Ishikawa (cell line): ENCODE measurements around the gene MPL.

Experiments used
- CEBPB ChIP-seq: IDR thresholded peaks from 2 replicates; pipeline ENCODE4 v1.6.1; 2012
- CREB1 ChIP-seq: IDR thresholded peaks from 2 replicates; pipeline ENCODE4 v1.6.1; 2012; ENCODE audit warnings: low read depth
- EGR1 ChIP-seq: IDR thresholded peaks from 2 replicates; pipeline ENCODE4 v1.6.1; 2012
- EP300 ChIP-seq: IDR thresholded peaks from 2 replicates; pipeline ENCODE4 v1.6.1; 2012; ENCODE audit warnings: borderline replicate concordance
- FOXM1 ChIP-seq: IDR thresholded peaks from 2 replicates; pipeline ENCODE4 v1.6.1; 2012; ENCODE audit warnings: low read depth, borderline replicate concordance
- NFIC ChIP-seq: IDR thresholded peaks from 2 replicates; pipeline ENCODE4 v1.6.1; 2012
- RAD21 ChIP-seq: IDR thresholded peaks from 2 replicates; pipeline ENCODE4 v1.6.1; 2012; ENCODE audit warnings: low read depth
- TAF1 ChIP-seq: IDR thresholded peaks from 2 replicates; pipeline ENCODE4 v1.6.1; 2012; ENCODE audit warnings: low read depth, mild to moderate bottlenecking
- TCF12 ChIP-seq: IDR thresholded peaks from 2 replicates; pipeline ENCODE4 v1.6.1; 2012; ENCODE audit warnings: low read depth
- TEAD4 ChIP-seq: IDR thresholded peaks from 2 replicates; pipeline ENCODE4 v1.6.1; 2012
- YY1 ChIP-seq: IDR thresholded peaks from 2 replicates; pipeline ENCODE4 v1.6.1; 2012; ENCODE audit warnings: low read depth
- ZBTB7A ChIP-seq: IDR thresholded peaks from 2 replicates; pipeline ENCODE4 v1.6.1; 2012; ENCODE audit warnings: low read depth
- TF ChIP-seq, protein P1 (sequence below): IDR thresholded peaks from 2 replicates; pipeline ENCODE4 v1.6.1; 2012
- TF ChIP-seq, protein P2 (sequence below): IDR thresholded peaks from 2 replicates; pipeline ENCODE4 v1.6.1; 2012; ENCODE audit warnings: low read depth, mild to moderate bottlenecking
- TF ChIP-seq, protein P3 (sequence below): IDR thresholded peaks from 2 replicates; pipeline ENCODE4 v1.6.1; 2012

MPL gene

DNA sequence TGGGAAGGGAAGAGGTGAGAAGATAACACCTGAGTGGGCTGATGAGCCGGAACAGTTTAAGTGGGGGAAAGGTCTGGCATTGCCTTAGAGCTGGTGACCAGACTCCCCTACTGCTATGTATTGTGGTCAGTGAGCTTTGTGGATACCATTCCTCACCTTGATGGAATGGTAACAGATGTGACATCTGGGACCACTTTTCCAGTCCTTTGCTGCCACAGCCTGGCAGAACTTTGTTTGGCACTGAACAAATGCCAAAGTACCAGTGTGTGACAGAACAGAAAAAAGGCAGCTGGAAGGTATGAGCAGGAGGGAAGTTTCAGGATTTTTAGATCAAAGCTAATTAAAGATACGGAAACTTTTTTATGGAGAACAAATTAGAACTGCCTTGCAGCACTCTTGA lies 45.8 kb downstream of the MPL start:
- no peak for TF ChIP-seq TEAD4
- TF ChIP-seq RAD21: peak; percentile 21; the same call in 1 of the 2 replicates
- TF ChIP-seq, protein P1, sequence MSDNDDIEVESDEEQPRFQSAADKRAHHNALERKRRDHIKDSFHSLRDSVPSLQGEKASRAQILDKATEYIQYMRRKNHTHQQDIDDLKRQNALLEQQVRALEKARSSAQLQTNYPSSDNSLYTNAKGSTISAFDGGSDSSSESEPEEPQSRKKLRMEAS: no peak
- no peak for TF ChIP-seq CEBPB
- no peak for TF ChIP-seq FOXM1

DNA sequence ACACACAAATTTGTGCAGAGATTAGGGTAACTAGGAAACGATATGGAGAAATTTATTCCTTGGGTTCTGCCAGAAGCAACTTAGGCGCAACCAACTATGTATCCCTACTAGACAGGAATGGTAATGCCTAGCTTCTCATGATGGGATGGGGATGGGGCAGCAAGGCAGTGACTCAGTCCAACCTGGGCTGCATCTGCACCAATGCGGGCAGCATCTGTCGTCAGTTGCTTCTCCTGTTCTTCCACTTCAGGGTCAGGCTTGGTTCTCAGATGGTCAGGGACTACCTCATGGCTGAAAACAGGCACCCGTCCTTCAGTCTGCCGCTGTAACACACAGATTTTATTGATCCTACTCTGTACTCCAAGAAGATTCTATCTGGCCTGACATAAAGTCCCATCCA lies 49.1 kb downstream of the MPL start:
- no peak for TF ChIP-seq CREB1
- TF ChIP-seq TAF1: no peak
- TF ChIP-seq, protein P1: no peak
- no peak for TF ChIP-seq EP300
- TF ChIP-seq ZBTB7A: no peak
- no peak for TF ChIP-seq CEBPB
- TF ChIP-seq TCF12: no peak

DNA sequence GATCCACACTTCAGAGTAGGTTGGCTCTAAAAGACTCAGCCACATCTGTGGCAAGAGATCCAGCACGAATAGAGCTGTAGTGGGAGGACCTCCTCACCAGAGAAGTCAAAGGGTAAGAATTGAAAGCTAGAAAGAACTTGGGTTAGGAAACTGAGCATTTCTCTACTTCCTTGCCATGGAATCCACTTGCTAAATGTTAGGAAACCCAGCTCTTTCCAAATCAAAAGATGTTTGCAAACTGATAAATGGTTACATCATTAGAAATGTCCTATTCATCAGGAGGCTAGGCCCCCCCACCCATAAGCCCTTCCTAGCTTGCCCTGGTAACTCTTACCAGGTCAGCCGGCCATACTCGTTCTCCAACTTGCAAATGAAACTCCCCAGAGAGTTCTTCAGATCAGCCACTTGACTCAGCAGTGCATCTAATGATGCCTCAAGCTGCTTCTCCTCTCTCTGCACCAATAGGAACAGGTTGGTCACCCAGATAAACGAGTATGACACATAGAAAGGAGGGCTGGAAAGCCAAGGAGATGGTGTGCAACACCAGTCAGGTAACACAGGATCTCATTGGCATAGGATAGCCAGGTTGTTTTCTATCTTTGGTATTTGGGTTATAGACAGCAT lies 50.5 kb downstream of the MPL start:
- TF ChIP-seq NFIC: no peak
- no peak for TF ChIP-seq YY1
- TF ChIP-seq TCF12: no peak
- TF ChIP-seq EGR1: no peak
- no peak for TF ChIP-seq RAD21
- TF ChIP-seq, protein P2, sequence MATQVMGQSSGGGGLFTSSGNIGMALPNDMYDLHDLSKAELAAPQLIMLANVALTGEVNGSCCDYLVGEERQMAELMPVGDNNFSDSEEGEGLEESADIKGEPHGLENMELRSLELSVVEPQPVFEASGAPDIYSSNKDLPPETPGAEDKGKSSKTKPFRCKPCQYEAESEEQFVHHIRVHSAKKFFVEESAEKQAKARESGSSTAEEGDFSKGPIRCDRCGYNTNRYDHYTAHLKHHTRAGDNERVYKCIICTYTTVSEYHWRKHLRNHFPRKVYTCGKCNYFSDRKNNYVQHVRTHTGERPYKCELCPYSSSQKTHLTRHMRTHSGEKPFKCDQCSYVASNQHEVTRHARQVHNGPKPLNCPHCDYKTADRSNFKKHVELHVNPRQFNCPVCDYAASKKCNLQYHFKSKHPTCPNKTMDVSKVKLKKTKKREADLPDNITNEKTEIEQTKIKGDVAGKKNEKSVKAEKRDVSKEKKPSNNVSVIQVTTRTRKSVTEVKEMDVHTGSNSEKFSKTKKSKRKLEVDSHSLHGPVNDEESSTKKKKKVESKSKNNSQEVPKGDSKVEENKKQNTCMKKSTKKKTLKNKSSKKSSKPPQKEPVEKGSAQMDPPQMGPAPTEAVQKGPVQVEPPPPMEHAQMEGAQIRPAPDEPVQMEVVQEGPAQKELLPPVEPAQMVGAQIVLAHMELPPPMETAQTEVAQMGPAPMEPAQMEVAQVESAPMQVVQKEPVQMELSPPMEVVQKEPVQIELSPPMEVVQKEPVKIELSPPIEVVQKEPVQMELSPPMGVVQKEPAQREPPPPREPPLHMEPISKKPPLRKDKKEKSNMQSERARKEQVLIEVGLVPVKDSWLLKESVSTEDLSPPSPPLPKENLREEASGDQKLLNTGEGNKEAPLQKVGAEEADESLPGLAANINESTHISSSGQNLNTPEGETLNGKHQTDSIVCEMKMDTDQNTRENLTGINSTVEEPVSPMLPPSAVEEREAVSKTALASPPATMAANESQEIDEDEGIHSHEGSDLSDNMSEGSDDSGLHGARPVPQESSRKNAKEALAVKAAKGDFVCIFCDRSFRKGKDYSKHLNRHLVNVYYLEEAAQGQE: no peak
- TF ChIP-seq, protein P3, sequence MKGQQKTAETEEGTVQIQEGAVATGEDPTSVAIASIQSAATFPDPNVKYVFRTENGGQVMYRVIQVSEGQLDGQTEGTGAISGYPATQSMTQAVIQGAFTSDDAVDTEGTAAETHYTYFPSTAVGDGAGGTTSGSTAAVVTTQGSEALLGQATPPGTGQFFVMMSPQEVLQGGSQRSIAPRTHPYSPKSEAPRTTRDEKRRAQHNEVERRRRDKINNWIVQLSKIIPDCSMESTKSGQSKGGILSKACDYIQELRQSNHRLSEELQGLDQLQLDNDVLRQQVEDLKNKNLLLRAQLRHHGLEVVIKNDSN: no peak
- no peak for TF ChIP-seq ZBTB7A

DNA sequence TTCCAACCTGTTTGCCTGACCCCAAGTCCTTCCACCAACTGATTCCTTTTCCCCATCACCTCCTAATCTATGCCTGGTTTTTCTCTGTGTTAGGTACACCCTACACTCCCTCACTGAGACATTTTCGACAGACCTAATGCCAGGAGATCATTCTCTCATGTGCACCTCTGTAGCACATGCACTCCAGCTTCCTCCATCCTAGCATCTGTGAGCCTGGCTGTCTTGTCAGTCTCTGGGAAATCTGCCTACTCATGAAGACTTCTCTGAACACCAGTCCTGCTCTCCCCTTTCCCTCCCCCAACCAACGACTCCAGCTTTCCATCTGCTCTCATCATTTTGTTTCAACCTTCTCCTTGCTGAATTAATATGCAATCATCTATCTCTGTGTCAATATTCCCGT lies 51.0 kb downstream of the MPL start:
- TF ChIP-seq RAD21 (no peak), CREB1 (no peak), CEBPB (no peak), ZBTB7A (no peak), TCF12 (no peak), YY1 (no peak), EGR1 (no peak), FOXM1 (no peak), TAF1 (no peak), NFIC (no peak), EP300 (no peak), TEAD4 (no peak)
- TF ChIP-seq, protein P3: no peak
- TF ChIP-seq, protein P2: no peak
- TF ChIP-seq, protein P1: no peak

DNA sequence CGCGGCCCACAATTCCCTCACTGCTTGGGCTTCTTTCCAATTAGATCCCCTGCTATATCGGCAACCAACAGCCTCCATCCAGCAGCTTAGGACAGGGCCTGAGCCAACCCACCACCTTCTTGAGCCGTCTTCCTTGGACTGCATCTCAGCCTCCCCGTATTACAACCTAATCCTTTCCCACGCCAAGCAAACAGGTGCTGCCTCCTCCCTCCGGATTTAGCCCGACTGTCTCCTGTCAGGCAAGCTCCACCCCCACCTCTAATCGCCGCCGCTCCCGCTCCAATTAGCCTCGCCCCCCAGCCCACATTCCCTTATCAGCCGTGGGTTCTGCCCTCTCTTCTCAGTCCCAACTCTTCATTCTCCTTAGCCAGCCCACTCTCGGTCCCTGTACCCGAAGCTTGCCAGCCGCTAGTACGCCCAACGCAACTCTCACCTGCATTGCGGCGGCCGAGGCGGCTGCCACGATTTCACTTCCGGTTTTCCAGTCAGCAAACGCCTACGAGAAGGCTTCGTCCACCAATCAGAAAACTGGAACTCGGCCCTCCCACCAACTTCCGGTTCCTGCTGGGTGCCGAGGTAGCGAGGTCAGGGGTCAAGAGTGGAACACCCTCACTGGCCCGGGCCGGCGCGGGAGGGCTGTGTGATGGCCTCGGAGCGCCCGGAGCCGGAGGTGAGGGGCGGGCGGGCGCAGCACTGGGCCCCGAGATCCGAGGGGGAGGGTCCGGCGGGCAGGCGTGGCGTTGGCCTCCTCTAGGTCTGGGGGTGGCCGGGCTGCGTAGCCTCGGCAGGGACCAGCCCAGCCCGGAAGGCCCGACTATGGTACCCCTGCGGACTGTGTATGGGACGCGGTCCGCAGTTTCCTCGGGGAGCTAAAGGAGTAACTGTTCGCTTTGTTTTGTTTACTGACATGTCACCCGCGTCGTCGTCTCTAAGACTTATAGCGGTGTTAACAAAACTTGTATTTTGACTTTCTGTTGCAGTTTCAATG lies 52.0 kb downstream of the MPL start, which contains the start of the genes MED8 and SZT2:
Gene MED8, minus strand, starts transcription at position 475 of the 988 bp plus-strand sequence. Its CDS starts 36 bp downstream, at position 439.
Gene SZT2, plus strand, starts transcription at position 574 of the 988 bp plus-strand sequence. Its CDS starts 70 bp downstream, at position 644.
- no peak for TF ChIP-seq RAD21
- TF ChIP-seq EGR1: peak; percentile 86
- no peak for TF ChIP-seq CEBPB
- TF ChIP-seq NFIC: 0 out of 2 replicates have a peak, but pooled peaks have one; percentile 26
- TF ChIP-seq TCF12: peak; percentile 51; the same call in 1 of the 2 replicates
- TF ChIP-seq, protein P1: peak; percentile 80
- peak; percentile 49 for TF ChIP-seq YY1
- TF ChIP-seq, protein P3: 0 out of 2 replicates have a peak, but pooled peaks have one; percentile 14
- TF ChIP-seq, protein P2: no peak
- TF ChIP-seq TEAD4: no peak
- peak; percentile 67; the same call in 1 of the 2 replicates for TF ChIP-seq CREB1
- 0 out of 2 replicates have a peak, but pooled peaks have one; percentile 35 for TF ChIP-seq ZBTB7A
- no peak for TF ChIP-seq FOXM1
- peak; percentile 84 for TF ChIP-seq TAF1
- TF ChIP-seq EP300: 0 out of 2 replicates have a peak, but pooled peaks have one; percentile 10
